Activated T-helper 2 cell treated with anti-CD3 and anti-CD28 coated beads, Interferon-gamma antibody, Interleukin-2, Interleukin-4, amounts not matched to agents 10 μg/mL and 5 μg/mL and 100 μg/mL, durations not matched to agents 14 hours and 24 hours and 36 hours (primary cell): ENCODE results near the gene RPS10. TPM values are rescaled to one million over a fixed set of nuclear protein-coding genes. Genes with fewer than 3 reads are reported as not detected.
"Not testable (repeated sequence)": the region's sequence is repeated elsewhere in the genome, so short reads cannot be mapped to it uniquely, and the experiment has no call there.

Experiments
- DNase-seq: peaks from one replicate; pipeline ENCODE4 v3.0.0; 2021; ENCODE audit warnings: low spot score
- H3K27ac Mint-ChIP-seq: one replicate; pipeline ENCODE4 v1.8.0; 2021; ENCODE audit warnings: mixed read lengths
- H3K27me3 Mint-ChIP-seq: one replicate; pipeline ENCODE4 v1.8.0; 2021; ENCODE audit warnings: low read depth, mixed read lengths
- H3K36me3 Mint-ChIP-seq: one replicate; pipeline ENCODE4 v1.8.0; 2021; ENCODE audit warnings: low read depth, mixed read lengths
- H3K4me1 Mint-ChIP-seq: one replicate; pipeline ENCODE4 v1.8.0; 2021; ENCODE audit warnings: low read depth, mixed read lengths
- H3K4me3 Mint-ChIP-seq: one replicate; pipeline ENCODE4 v1.8.0; 2021; ENCODE audit warnings: low read depth, mild to moderate bottlenecking, moderate library complexity, mixed read lengths
- H3K9me3 Mint-ChIP-seq: one replicate; pipeline ENCODE4 v1.8.0; 2021; ENCODE audit warnings: mixed read lengths
- intact Hi-C: fragments of 100-400 bp; cut with micrococcal nuclease; formaldehyde crosslinking; loops from one replicate; pipeline ENCODE4 v1.15.1; 2023
- total RNA-seq: library from RNA; stranded (reverse); gene quantifications from 2 replicates; pipeline ENCODE4 v1.2.3, GENCODE V29; 2022

The RPS10 gene
- total RNA-seq, 1 donor from 2014 or later: 1,642 TPM

DNA sequence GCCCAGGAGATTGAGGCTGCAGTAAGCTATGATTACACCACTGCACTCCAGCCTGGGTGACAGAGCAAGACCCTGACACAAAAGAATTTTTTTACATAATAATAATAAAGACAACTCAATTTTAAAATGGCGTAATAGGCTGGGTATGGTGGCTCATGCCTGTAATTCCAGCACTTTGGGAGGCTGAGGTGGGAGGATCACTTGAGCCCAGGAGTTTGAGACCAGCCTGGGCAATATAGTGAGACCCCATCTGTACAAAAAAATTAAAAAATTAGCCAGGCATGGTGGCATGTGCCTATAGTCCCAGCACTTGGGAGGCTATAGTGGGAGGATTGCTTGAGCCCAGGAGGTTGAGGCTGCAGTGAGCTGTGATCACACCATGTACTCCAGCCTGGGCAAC is 18.0 kb downstream of the RPS10 start:
- H3K27ac Mint-ChIP-seq, DNase-seq, H3K9me3 Mint-ChIP-seq, H3K27me3 Mint-ChIP-seq, intact Hi-C loops, H3K4me3 Mint-ChIP-seq, H3K4me1 Mint-ChIP-seq: not testable (repeated sequence)
- peaks cover 17% of the 10 kb centered on the region for H3K36me3 Mint-ChIP-seq

DNA sequence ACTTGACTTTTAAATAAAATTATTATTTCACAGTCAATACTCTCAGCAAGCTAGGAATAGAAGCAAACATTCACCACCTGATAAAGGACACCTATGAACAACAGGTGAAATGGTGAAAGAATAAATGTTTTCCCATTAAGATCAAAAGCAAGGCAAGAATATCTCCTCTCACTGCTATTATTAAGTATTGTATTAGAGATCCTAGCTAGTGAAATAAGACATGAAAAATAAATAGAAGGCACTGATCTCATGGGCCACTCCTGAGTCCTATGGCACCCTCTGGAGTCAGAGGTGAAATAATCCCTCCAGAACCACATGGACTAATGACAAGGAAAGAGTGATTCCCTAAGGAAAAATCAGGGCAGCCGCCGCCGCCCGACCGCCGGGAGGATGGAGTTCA is 29.4 kb downstream of the RPS10 start:
- peaks cover 4% of the 10 kb centered on the region for H3K4me1 Mint-ChIP-seq
- intact Hi-C loops: no loop called here
- H3K27ac Mint-ChIP-seq: no peak overlapping the region
- H3K9me3 Mint-ChIP-seq: peaks cover 10% of the 10 kb centered on the region
- peaks cover 3% of the 10 kb centered on the region for H3K36me3 Mint-ChIP-seq
- DNase-seq: no peak
- no peaks in the 10 kb centered on the region for H3K27me3 Mint-ChIP-seq
- no peak overlapping the region for H3K4me3 Mint-ChIP-seq

DNA sequence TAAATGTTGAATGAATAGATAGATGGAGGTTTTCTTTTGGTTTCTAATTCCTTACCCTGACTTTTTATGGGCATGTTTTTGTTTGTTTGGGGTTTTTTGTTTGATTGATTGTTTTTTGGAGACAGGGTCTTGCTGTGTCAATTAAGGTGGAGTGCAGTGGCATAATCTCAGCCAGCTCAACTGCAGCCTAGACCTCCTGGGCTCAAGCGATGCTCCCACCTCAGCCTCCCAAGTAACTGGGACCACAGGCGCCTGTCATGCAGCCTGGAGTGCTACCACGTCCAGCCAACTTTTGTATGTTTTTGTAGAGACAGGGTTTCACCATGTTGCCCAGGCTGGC is 31.9 kb downstream of the RPS10 start:
- no peak for DNase-seq
- Mint-ChIP-seq H3K27ac (peak overlapping the region; percentile 21), H3K27me3 (no peaks in the 10 kb centered on the region), H3K4me3 (peak overlapping the region; percentile 67), H3K4me1 (peaks cover 6% of the 10 kb centered on the region), H3K9me3 (peaks cover 10% of the 10 kb centered on the region), H3K36me3 (peaks cover 7% of the 10 kb centered on the region)
- intact Hi-C loops: loop anchor here (5.0 kb wide), 1 partner anchor 1117 kb away; the partner anchor contains the start of gene B3GALT4

DNA sequence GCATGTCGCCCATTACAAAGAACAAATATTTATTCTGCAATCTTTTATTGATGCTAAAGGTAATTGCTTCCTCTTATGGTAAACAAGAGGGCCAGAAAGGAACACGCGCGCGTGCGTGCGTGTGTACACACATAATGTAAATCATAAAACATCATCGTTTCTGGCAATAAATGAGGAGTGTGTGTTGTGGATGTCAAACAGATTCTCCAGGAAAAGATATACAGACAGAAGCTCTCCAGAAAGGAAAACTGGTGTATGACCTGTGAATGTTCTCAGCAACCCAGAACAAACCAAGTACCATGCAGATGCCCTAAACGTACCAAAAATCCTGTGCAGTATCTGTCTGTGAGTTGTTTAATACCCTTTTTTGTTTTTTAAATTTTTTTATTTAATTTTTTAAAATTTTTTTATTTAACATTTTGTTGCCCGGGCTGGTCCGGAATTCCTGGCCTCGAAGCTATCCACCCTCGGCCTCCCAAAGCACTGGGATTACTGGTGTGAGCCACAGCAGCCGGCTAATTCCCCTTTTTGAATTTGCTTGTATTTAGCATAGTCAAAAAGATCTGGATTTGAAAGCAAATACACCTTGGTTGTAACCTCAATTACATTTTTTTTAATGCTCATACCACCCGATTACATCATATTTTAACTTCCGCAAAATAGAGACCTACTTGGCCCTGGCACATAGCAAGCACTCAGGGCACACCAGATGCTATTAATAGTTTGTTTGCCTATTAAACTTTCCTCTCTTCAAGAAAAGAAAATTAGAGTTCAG is 32.5 kb downstream of the RPS10 start:
- Mint-ChIP-seq H3K27ac (peak overlapping the region; percentile 68), H3K4me1 (peaks cover 6% of the 10 kb centered on the region), H3K4me3 (peak overlapping the region; percentile 86), H3K9me3 (peaks cover 10% of the 10 kb centered on the region), H3K27me3 (no peaks in the 10 kb centered on the region), H3K36me3 (peaks cover 7% of the 10 kb centered on the region)
- DNase-seq: no peak
- intact Hi-C loops: loop anchor here (5.0 kb wide), 1 partner anchor 1116 kb away; the partner anchor contains the start of gene B3GALT4

DNA sequence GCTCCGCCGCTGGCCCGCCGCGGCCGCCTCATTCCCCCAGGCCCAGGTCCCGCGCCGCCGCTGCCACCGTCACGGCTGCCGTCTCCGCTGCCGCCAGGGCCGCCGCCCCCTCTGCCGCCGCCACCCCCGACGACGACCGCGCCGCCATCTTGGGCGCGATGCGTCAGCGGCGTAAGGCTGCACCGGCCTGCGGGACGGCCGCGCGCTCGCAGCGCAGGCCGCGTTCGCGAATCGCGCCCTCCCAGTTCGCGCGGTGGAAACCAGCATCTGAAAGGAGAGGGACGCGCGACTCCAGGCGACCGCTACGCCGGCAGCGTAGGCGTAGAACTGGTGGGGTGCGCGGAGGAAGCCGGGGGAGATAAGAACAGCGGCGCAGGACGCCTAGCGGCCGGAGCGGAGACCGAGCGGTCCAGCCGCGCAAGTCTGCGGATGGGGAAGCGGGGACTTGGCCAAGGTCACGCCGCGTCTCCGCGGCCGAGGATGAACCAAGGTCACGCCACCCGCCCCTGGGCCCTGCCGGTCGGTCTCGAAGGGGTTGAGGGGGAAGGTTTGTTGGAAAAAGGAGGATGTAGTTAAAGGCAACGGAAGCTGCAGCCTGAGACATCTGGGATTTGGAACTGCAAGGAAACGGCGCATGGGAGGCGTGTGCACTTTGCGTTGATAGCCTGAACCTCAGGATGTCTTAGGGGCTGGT is 33.2 kb downstream of the RPS10 start, which contains the start of gene NUDT3:
Gene NUDT3 (minus strand): TSS at position 173 of the 694 bp plus-strand sequence. CDS start 307 bp downstream, outside the sequence.
- intact Hi-C loops: loop anchor here (1.0 to 5.0 kb wide), 3 partner anchors 34 to 1115 kb away; partner anchors contain the start of genes B3GALT4, RPS10 and SMIM29
- peak; percentile 92 for DNase-seq
- H3K27ac Mint-ChIP-seq: peak within 1 kb of the TSS; percentile 68
- H3K27me3 Mint-ChIP-seq: no peaks in the 10 kb centered on the region
- peaks cover 6% of the 10 kb centered on the region for H3K4me1 Mint-ChIP-seq
- H3K4me3 Mint-ChIP-seq: peak within 1 kb of the TSS; percentile 86
- H3K9me3 Mint-ChIP-seq: peaks cover 10% of the 10 kb centered on the region
- peaks cover 7% of the 10 kb centered on the region for H3K36me3 Mint-ChIP-seq

DNA sequence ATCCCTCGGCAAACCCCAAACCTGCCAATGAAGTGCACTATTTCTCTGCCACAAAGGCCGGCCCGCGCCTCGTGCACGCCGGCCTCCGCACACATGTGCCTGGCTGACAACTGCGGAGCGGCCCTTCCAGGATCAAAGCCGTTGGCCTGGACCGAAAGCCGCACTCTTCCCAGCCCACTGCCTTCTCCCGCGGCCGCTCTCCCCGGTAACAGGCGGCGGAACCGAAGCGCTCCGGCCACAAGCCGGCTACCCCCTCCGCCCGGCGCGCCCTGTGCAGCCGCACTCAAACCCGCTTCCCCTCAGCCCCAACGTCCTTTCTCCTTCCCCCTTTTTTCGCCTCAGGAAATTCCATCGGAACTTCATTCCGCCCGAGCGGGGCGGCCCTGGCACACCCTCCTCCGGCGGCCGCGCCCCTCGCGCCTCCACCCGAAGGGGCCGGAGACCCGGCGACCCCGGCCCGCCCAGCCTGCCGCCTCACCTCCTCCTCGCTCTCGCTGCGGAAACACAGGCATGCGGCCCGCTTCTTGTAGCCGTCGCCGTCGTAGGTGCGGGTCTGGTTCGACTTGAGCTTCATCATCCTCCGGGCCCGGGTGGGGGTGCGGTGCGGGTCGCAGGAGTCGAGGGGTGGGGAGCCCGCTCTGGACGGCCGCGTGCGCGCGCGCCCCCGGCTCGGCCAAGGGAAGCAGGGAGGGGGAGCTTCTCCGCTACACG is 33.9 kb downstream of the RPS10 start:
- intact Hi-C loops: loop anchor here (1.0 to 5.0 kb wide), 3 partner anchors 34 to 1115 kb away; partner anchors contain the start of genes B3GALT4, RPS10 and SMIM29
- Mint-ChIP-seq H3K9me3 (peaks cover 10% of the 10 kb centered on the region), H3K4me1 (peaks cover 6% of the 10 kb centered on the region), H3K27me3 (no peaks in the 10 kb centered on the region), H3K36me3 (peaks cover 7% of the 10 kb centered on the region), H3K4me3 (peak overlapping the region; percentile 55), H3K27ac (no peak overlapping the region)
- peak; percentile 46 for DNase-seq

DNA sequence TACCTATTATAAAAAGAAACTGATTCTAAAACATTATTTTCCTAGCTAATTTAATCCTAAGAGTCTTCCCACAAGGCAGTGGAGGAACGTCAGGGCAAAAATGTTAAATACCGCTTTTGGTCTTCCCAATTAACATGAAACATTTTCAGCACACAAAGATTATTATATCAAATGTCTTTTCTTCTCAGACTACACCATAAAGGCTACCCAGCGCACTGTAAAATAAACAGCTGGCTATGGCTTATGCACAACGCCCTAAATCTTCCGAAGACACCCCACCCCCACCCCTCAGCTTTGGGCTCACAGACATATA is 34.4 kb downstream of the RPS10 start:
- intact Hi-C loops: loop anchor here (5.0 kb wide), 1 partner anchor 1114 kb away; the partner anchor contains the start of gene B3GALT4
- no peak for DNase-seq
- no peak overlapping the region for H3K27ac Mint-ChIP-seq
- H3K36me3 Mint-ChIP-seq: peaks cover 7% of the 10 kb centered on the region
- no peaks in the 10 kb centered on the region for H3K27me3 Mint-ChIP-seq
- no peak overlapping the region for H3K4me3 Mint-ChIP-seq
- peaks cover 8% of the 10 kb centered on the region for H3K4me1 Mint-ChIP-seq
- H3K9me3 Mint-ChIP-seq: peaks cover 7% of the 10 kb centered on the region

DNA sequence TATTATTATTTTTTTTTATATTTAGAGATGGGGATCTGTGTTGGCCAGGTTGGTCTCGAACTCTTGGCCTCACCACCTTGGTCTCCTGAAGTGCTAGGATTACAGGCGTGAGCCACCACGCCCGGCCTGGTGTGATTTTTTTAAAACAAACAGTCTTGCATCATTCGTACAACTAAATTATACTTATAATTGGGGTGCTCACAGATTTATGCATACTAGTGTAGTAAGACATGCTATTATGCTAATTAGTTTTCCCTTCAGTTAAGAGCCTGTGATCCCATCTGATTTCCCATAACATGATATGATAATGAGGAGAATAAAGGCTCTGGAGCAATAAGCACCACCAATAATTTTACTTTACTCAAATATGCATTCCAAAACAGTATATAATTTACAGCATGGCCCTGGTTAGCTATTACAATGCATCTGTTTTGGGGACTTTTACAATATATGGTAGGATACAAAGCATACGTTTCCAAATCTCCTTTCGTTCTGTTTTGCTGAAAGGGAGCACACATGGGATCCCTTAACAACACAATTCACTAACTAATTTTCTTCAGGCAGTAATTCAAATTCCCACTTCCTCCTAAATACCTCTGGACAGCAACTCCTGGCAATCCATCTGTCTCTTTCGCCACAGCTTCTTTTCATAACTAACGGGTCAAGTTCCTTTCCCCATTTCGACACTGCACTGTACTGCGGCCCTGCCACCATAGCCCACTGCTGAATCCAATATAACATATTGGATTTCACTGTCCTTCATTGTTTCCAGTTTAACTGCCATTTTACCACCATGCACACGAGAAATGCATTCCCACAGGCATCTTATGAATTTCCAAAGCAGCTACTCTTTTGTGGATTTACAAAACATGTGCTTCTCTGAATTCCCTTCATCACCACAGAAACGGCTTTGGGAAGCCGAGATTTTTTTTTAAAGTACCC is 35.1 kb downstream of the RPS10 start:
- intact Hi-C loops: loop anchor here (5.0 kb wide), 1 partner anchor 1114 kb away; the partner anchor contains the start of gene B3GALT4
- H3K9me3 Mint-ChIP-seq: peaks cover under 1% of the 10 kb centered on the region
- H3K27ac Mint-ChIP-seq: no peak overlapping the region
- DNase-seq: no peak
- H3K27me3 Mint-ChIP-seq: no peaks in the 10 kb centered on the region
- peaks cover 12% of the 10 kb centered on the region for H3K4me1 Mint-ChIP-seq
- peaks cover 4% of the 10 kb centered on the region for H3K36me3 Mint-ChIP-seq
- no peak overlapping the region for H3K4me3 Mint-ChIP-seq

DNA sequence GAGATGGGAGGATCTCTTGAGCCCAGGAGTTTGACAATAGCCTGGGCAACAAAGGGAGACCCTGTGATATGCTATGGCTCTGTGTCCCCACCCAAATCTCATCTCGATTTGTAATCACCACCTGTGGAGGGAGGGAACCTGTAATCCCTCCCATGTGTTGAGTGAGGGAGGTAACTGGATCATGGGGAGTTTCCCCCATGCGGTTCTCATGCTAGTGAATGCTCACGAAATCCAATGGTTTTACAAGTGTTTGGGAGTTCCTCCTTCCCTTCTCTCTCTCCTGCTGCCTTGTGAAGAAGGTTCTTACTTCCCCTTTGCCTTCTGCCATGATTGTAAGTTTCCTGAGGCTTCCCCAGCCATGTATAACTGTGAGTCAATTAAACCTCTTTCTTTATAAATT is 36.8 kb downstream of the RPS10 start:
- Mint-ChIP-seq H3K4me3 (no peak overlapping the region), H3K27ac (no peak overlapping the region), H3K9me3 (no peaks in the 10 kb centered on the region), H3K36me3 (peaks cover 4% of the 10 kb centered on the region), H3K27me3 (no peaks in the 10 kb centered on the region), H3K4me1 (peaks cover 15% of the 10 kb centered on the region)
- intact Hi-C loops: no loop called here
- no peak for DNase-seq

DNA sequence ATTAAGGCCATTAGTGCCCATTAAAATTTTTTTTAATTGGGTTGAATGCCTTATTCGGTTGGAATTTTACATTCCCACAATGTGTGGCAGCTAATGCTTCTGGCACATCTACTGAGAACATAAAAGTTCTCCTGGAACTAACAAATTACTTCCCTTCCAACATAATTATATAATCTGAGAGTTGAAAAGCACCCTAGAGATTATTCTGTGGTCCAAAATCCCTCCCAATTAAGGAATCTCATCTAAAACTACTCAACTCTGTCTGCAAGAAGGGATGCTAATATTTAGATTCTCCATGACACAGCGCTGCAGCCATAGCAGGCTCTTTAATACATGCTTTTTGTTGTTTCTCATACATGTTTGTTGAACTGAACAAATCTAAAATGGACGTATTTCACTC is 37.4 kb downstream of the RPS10 start:
- no peak for DNase-seq
- H3K36me3 Mint-ChIP-seq: peaks cover 4% of the 10 kb centered on the region

DNA sequence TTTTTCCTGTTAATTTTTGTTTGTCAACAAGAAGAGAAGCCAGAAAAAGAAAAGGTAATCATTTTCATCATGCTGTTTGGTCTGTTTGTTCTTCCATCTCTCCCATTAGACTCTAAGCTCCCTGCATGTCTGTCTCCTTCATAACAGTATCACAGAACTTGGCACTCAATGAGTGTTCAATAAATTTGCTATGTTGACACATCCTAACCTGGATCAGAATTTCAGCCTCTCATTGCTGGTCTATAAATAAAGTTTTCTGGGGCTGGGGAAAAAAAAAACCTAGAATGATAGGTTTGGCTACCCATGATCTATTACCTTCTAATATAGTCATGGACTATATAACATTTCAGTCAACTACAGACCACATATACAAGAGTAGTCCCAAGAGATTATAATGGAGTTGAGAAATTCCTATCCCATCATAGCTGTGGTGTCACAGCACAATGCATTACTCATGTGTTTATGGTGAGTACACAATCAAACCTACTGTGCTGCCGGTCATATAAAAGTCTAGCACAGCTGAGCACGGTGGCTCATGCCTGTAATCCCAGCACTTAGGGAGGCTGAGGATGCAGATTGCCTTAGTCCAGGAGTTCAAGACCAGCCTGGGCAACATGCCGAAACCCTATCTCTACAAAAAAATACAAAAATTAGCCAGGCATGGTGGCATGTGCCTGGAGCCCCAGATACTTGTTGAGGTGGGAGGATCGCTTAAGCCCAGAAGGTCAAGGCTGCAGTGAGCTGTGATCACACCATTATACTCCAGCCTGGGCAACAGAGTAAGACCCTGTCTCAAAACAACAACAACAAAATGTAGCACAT is 39.3 kb downstream of the RPS10 start:
- no peak overlapping the region for H3K4me3 Mint-ChIP-seq
- no peak for DNase-seq
- no peaks in the 10 kb centered on the region for H3K27me3 Mint-ChIP-seq
- peaks cover 13% of the 10 kb centered on the region for H3K4me1 Mint-ChIP-seq
- peaks cover 4% of the 10 kb centered on the region for H3K36me3 Mint-ChIP-seq
- intact Hi-C loops: no loop called here
- no peaks in the 10 kb centered on the region for H3K9me3 Mint-ChIP-seq
- no peak overlapping the region for H3K27ac Mint-ChIP-seq

More for the DNA sequence above, 37.4 kb downstream of the RPS10 start:
- Mint-ChIP-seq H3K4me3 (no peak overlapping the region), H3K9me3 (no peaks in the 10 kb centered on the region), H3K27me3 (no peaks in the 10 kb centered on the region), H3K27ac (no peak overlapping the region), H3K4me1 (peaks cover 13% of the 10 kb centered on the region)
- intact Hi-C loops: no loop called here
